Hepatocyte (in vitro differentiated cells): ENCODE data around the gene KLHL17. TPM values are rescaled to one million over a fixed set of nuclear protein-coding genes. Genes with fewer than 3 reads are reported as not detected.

Source experiments
- DNase-seq: peaks from one replicate; pipeline ENCODE4 v3.0.0-alpha.2; 2016; ENCODE audit warnings: low spot score
- H2AFZ ChIP-seq: fragments of 200-600 bp; sonication (generic); 2 replicates; pipeline ENCODE4 v1.6.0; 2016; ENCODE audit warnings: antibody characterized with exemption, mild to moderate bottlenecking
- H3K27ac ChIP-seq: fragments of 200-600 bp; sonication (generic); 2 replicates; pipeline ENCODE4 v1.5.1; 2016; ENCODE audit warnings: mild to moderate bottlenecking
- H3K27me3 ChIP-seq: fragments of 200-600 bp; sonication (generic); 2 replicates; pipeline ENCODE4 v1.6.1; 2016
- H3K36me3 ChIP-seq: fragments of 200-600 bp; sonication (generic); replicated peaks from 2 replicates; pipeline ENCODE4 v1.5.1; 2016; ENCODE audit warnings: low read depth; ENCODE audit not compliant: insufficient read depth
- H3K4me1 ChIP-seq: fragments of 200-600 bp; sonication (generic); 2 replicates; pipeline ENCODE4 v1.5.1; 2016; ENCODE audit warnings: mild to moderate bottlenecking, moderate library complexity; ENCODE audit not compliant: insufficient read depth
- H3K4me2 ChIP-seq: fragments of 200-600 bp; sonication (generic); 2 replicates; pipeline ENCODE4 v1.6.0; 2016
- H3K4me3 ChIP-seq: fragments of 200-600 bp; sonication (generic); 2 replicates; pipeline ENCODE4 v1.5.1; 2016; ENCODE audit warnings: mild to moderate bottlenecking
- H3K79me2 ChIP-seq: fragments of 200-600 bp; sonication (generic); 2 replicates; pipeline ENCODE4 v1.6.0; 2017; ENCODE audit warnings: mild to moderate bottlenecking
- H3K9me2 ChIP-seq: fragments of 200-600 bp; sonication (generic); replicated peaks from 2 replicates; pipeline ENCODE4 v1.6.0; 2017; ENCODE audit warnings: mild to moderate bottlenecking; ENCODE audit not compliant: insufficient read depth
- H3K9me3 ChIP-seq: fragments of 200-600 bp; sonication (generic); 2 replicates; pipeline ENCODE4 v1.5.1; 2016; ENCODE audit warnings: low read depth, mild to moderate bottlenecking
- H4K20me1 ChIP-seq: fragments of 200-600 bp; sonication (generic); 2 replicates; pipeline ENCODE4 v1.6.0; 2016; ENCODE audit warnings: mild to moderate bottlenecking; ENCODE audit not compliant: insufficient read depth, poor library complexity, severe bottlenecking
- EZH2 ChIP-seq: fragments of 200-600 bp; sonication (generic); IDR thresholded peaks from 2 replicates; pipeline ENCODE4 v1.6.1; 2016; ENCODE audit warnings: antibody characterized with exemption, mild to moderate bottlenecking, borderline replicate concordance
- EZH2phosphoT487 ChIP-seq: fragments of 200-600 bp; sonication (generic); IDR thresholded peaks from one replicate; pipeline ENCODE4 v1.6.1; 2018; ENCODE audit warnings: antibody characterized with exemption, mild to moderate bottlenecking, low read depth, moderate library complexity; ENCODE audit not compliant: unreplicated experiment, severe bottlenecking
- WGBS: methylation state at CpG from one replicate; pipeline ENCODE4 v1.1.6; 2016; ENCODE audit warnings: low lambda C conversion rate; ENCODE audit errors: missing lambda C conversion rate; 5-methylcytosine and 5-hydroxymethylcytosine counted together
- polyA plus RNA-seq: library from polyadenylated mRNA; unstranded; fragments of >200 nt; fragmentation: Nextera tagmentation; extraction: Ambion mirVana; gene quantifications from 2 replicates; pipeline ENCODE4 v1.2.1, GENCODE V29; 2016
- total RNA-seq: library from RNA; depleted of rRNA; stranded (reverse); fragments of >200 nt; gene quantifications from 2 replicates; pipeline ENCODE4 v1.2.3, GENCODE V29; 2014
- TF ChIP-seq, protein P1 (sequence below): fragments of 200-600 bp; sonication (generic); IDR thresholded peaks from 2 replicates; pipeline ENCODE4 v1.5.1; 2016; ENCODE audit warnings: antibody characterized with exemption, mild to moderate bottlenecking; ENCODE audit not compliant: poor library complexity

The KLHL17 gene
- total and polyA plus RNA-seq, 2 experiments from 2014 or later, result 13.8 to 25.0 TPM

DNA sequence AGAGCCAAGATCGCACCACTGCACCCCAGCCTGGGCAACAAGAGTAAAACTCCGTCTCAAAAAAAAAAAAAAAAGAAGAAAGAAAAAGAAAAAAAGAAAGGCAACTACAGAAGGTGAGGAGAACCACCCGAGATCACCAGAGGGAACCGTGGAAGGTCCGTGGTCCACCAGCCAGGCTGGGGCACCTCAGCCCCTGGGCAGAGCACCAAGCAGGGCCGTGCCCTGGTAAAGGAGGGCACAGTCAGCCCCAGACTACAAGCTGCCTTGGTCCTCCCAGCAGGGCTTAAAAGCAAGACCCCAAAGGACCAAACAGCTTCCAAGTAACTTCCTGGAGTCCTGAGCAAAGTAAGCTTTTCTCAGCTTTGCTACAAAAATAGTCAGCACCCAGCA, 45.5 kb upstream of the KLHL17 start:
- Histone ChIP-seq H3K36me3 (no peaks in the 10 kb centered on the region), H3K27me3 (peaks cover 31% of the 10 kb centered on the region), H3K9me3 (no peaks in the 10 kb centered on the region), H4K20me1 (no peaks in the 10 kb centered on the region), H3K4me1 (peaks cover 30% of the 10 kb centered on the region), H3K4me3 (no peak overlapping the region), H3K27ac (no peak overlapping the region), H3K79me2 (no peaks in the 10 kb centered on the region), H2AFZ (no peak overlapping the region), H3K4me2 (no peak overlapping the region), H3K9me2 (no peaks in the 10 kb centered on the region)
- DNase-seq, result no peak
- no peak for TF ChIP-seq EZH2
- no peak for TF ChIP-seq EZH2phosphoT487
- TF ChIP-seq, protein P1, sequence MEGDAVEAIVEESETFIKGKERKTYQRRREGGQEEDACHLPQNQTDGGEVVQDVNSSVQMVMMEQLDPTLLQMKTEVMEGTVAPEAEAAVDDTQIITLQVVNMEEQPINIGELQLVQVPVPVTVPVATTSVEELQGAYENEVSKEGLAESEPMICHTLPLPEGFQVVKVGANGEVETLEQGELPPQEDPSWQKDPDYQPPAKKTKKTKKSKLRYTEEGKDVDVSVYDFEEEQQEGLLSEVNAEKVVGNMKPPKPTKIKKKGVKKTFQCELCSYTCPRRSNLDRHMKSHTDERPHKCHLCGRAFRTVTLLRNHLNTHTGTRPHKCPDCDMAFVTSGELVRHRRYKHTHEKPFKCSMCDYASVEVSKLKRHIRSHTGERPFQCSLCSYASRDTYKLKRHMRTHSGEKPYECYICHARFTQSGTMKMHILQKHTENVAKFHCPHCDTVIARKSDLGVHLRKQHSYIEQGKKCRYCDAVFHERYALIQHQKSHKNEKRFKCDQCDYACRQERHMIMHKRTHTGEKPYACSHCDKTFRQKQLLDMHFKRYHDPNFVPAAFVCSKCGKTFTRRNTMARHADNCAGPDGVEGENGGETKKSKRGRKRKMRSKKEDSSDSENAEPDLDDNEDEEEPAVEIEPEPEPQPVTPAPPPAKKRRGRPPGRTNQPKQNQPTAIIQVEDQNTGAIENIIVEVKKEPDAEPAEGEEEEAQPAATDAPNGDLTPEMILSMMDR, result no peak
- WGBS, result 85% methylated on average over 4 of the region's 6 CpGs

GRCh38 chr1:915295-916172, 44.9 kb upstream of the KLHL17 start:
- WGBS, result 88% methylated on average over 26 of the region's 28 CpGs

GRCh38 chr1:916173-917075, 44.0 kb upstream of the KLHL17 start:
- Histone ChIP-seq H3K27me3 (peaks cover 31% of the 10 kb centered on the region), H2AFZ (no peak overlapping the region), H3K4me3 (no peak overlapping the region), H3K9me2 (no peaks in the 10 kb centered on the region), H3K9me3 (no peaks in the 10 kb centered on the region), H4K20me1 (no peaks in the 10 kb centered on the region), H3K79me2 (no peaks in the 10 kb centered on the region), H3K4me1 (peaks cover 35% of the 10 kb centered on the region), H3K4me2 (peak overlapping the region; percentile 49), H3K27ac (no peak overlapping the region), H3K36me3 (no peaks in the 10 kb centered on the region)
- 33% methylated on average over 31 of the region's 31 CpGs for WGBS
- no peak for TF ChIP-seq EZH2phosphoT487
- TF ChIP-seq, protein P1, result no peak
- DNase-seq, result no peak

More at GRCh38 chr1:915295-916172, 44.9 kb upstream of the KLHL17 start:
- DNase-seq, result no peak
- Histone ChIP-seq H3K79me2 (no peaks in the 10 kb centered on the region), H3K27me3 (peaks cover 31% of the 10 kb centered on the region), H3K36me3 (no peaks in the 10 kb centered on the region), H3K27ac (no peak overlapping the region), H3K4me2 (no peak overlapping the region), H3K9me2 (no peaks in the 10 kb centered on the region), H3K4me3 (no peak overlapping the region), H3K9me3 (no peaks in the 10 kb centered on the region), H3K4me1 (peaks cover 32% of the 10 kb centered on the region), H2AFZ (no peak overlapping the region), H4K20me1 (no peaks in the 10 kb centered on the region)
- TF ChIP-seq, protein P1, result no peak
- no peak for TF ChIP-seq EZH2
- no peak for TF ChIP-seq EZH2phosphoT487
